ENCODE measurements around the gene SLC6A17. TPM values are rescaled to one million over a fixed set of nuclear protein-coding genes. Genes with fewer than 3 reads are reported as not detected.

SLC6A17 gene
- total RNA-seq, 1 donor from 2014 or later = 0.35 TPM

DNA sequence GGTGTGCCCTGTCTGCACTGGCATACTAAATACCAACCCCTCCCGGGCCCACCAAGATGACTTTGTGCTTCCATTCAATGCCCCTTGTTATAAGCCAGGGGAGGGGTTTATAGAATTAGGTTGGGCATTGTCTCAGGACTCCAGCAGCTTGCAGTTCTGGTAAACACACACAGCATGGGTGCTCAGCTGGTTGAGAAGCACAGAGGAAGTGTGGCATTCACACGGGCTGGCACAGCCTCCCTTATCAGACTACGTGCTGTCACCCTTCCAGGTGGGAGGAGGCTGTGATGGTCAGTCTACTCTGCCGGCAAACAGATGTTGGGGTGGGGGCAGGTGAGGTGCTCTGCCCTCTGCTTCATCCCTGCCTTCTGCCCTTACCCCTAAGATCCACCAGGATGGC, 15.0 kb upstream of the SLC6A17 start:
- no peak for DNase-seq (ENCODE audit: low read depth)
- no peak overlapping the region for H3K4me3 ChIP-seq (ENCODE audit: low read depth, low read length)
- TF ChIP-seq, protein P1, sequence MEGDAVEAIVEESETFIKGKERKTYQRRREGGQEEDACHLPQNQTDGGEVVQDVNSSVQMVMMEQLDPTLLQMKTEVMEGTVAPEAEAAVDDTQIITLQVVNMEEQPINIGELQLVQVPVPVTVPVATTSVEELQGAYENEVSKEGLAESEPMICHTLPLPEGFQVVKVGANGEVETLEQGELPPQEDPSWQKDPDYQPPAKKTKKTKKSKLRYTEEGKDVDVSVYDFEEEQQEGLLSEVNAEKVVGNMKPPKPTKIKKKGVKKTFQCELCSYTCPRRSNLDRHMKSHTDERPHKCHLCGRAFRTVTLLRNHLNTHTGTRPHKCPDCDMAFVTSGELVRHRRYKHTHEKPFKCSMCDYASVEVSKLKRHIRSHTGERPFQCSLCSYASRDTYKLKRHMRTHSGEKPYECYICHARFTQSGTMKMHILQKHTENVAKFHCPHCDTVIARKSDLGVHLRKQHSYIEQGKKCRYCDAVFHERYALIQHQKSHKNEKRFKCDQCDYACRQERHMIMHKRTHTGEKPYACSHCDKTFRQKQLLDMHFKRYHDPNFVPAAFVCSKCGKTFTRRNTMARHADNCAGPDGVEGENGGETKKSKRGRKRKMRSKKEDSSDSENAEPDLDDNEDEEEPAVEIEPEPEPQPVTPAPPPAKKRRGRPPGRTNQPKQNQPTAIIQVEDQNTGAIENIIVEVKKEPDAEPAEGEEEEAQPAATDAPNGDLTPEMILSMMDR (conservative IDR thresholded peaks at IDR 0.05; ENCODE audit: low read depth, low read length) = no peak

DNA sequence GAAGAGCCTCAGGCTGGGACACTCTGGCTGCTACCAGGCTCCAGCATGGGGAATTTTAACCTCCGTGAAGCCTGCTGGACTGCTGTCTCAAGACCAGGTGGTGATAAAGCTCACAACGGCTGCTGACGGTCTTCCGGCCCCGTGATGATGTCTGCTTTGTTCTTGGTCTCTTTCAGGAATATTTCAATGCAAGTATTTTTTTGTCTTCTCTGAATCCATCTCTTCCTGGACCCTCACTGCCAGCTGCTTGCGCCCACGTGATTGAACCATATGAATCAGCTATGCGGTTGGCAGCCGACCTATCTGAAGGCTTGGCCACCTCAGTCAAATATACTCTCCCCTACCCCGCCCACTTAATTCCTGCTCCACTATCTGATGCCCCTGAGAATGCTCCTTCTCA, 14.6 kb upstream of the SLC6A17 start:
- TF ChIP-seq, protein P1 (conservative IDR thresholded peaks at IDR 0.05; ENCODE audit: low read depth, low read length) = no peak
- H3K4me3 ChIP-seq (ENCODE audit: low read depth, low read length) = no peak overlapping the region
- DNase-seq (ENCODE audit: low read depth) = no peak

DNA sequence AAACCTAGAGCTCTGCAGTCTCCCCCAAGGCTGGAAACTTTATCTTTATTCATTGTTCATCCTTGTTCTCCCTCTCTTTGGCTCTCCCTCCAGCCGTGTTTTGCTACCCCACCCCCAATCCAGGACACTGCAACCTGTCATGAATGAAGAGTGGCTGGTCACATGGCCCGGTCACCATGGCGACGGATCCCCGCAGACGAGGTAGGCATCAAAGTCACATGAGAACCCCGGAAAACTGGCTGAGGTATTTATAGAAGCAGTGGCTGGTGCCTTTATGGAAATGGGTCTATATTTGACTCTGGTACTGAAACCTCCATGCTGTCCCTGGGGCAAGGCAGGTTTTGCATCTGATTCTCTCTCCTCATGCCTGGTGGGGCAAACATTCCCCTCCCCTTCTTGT, 13.4 kb upstream of the SLC6A17 start:
- no peak overlapping the region for H3K4me3 ChIP-seq (ENCODE audit: low read depth, low read length)
- TF ChIP-seq, protein P1 (conservative IDR thresholded peaks at IDR 0.05; ENCODE audit: low read depth, low read length) = no peak
- no peak for DNase-seq (ENCODE audit: low read depth)

DNA sequence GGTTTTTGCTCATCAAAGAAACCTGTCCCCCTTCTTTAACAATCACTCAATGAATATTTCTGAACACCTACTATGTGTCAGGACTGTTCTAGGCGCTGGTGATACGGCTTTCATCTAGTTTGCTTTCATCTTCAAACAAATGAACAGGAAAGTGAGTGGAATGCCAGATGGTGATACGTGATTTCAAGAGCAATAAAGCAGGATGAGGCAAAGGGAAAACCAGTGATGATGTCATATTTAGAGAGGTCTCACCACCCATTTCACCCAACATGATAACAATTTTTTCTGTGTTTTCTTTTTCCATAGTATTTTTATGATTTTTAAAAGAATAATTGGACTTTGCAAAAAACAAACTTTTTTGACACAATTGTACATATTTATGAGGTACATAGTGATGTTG, 11.3 kb upstream of the SLC6A17 start:
- no peak for DNase-seq (ENCODE audit: low read depth)
- no peak overlapping the region for H3K4me3 ChIP-seq (ENCODE audit: low read depth, low read length)
- TF ChIP-seq, protein P1 (conservative IDR thresholded peaks at IDR 0.05; ENCODE audit: low read depth, low read length) = no peak

DNA sequence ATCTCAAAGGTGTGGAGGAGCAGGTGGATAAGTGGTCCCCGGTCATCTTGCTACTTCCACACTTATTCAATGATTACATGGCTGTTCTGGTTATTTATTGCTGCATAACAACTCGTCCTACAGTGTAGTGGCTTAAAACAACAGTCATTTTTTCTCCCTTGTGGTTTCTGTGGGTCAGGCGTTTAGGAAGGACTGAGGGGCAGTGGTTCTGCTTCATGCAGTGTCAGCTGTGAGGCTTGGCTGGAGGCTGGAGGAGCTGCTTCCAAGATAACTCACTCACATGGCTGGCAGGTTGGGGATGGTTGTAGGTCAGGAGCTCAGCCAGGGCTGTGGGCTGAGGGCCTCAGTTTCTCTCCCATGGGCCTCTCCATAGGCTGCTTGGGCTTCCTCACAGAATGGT, 5.9 kb upstream of the SLC6A17 start:
- H3K4me3 ChIP-seq (ENCODE audit: low read depth, low read length) = no peak overlapping the region
- DNase-seq (ENCODE audit: low read depth) = no peak
- TF ChIP-seq, protein P1 (conservative IDR thresholded peaks at IDR 0.05; ENCODE audit: low read depth, low read length) = no peak

DNA sequence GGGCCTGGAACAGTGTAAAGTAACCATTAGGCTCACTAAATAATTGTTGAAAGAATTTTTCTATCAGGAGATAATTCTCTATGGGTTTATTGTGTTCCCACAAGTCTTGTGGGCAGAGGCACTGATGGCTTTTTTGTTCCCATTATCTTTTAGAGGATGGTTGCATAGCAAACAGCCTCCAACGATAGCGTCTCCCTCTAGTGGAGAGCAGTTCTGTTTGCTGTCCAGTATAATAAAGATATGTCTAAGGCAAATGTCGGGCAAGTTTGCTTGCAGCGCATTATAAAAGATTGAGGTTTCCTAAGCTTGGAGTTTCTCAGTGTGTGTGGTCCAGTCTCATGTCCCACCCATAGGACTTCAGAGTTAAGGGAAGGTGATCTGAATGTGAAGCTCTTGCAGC, 1.3 kb upstream of the SLC6A17 start:
- TF ChIP-seq, protein P1 (conservative IDR thresholded peaks at IDR 0.05; ENCODE audit: low read depth, low read length) = peak; percentile 49
- H3K4me3 ChIP-seq (ENCODE audit: low read depth, low read length) = no peak overlapping the region
- DNase-seq (ENCODE audit: low read depth) = no peak

DNA sequence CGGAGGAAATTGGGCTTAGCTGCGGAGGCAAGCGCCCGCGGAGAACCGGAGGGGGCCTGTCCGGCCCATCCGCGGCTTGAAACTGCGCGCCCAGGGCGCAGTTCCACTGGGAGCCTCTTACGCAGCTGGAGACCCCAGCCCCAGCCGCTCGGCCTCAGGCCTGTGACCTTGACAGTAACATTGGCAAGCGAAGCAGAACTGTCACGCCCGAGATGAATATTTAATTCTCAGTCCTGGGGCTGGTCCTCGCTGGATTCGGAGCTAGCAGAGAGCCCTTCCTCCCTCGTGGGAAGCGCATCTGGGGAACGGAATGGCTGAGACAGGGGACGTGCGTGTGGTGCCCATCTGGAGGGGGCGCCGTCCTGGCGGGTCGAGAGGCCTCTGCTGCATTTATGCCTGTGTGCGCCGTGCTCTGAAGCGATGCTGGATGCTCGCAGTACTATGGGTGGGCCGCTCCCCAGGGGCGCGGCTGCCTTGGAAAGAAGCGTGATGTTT, 928 bp downstream of the SLC6A17 start:
- DNase-seq (ENCODE audit: low read depth) = no peak
- TF ChIP-seq, protein P1 (conservative IDR thresholded peaks at IDR 0.05; ENCODE audit: low read depth, low read length) = no peak
- peak overlapping the region; percentile 42 for H3K4me3 ChIP-seq (ENCODE audit: low read depth, low read length)

Measured in epithelial cell of proximal tubule (primary cell).